Astrocyte of the spinal cord (primary cell): ENCODE measurements around the gene KCNH3.

Experiments
- DNase-seq: peaks from one replicate; pipeline ENCODE4 v3.0.0; 2011; ENCODE audit warnings: low read depth, low spot score
- H3K4me3 ChIP-seq: 2 replicates; pipeline ENCODE4 v1.5.1; 2011; ENCODE audit warnings: low read depth, mild to moderate bottlenecking, low read length, moderate library complexity
- in situ Hi-C: cut with HindIII; loops from 2 replicates; pipeline ENCODE4 v1.10.0; 2017; ENCODE audit warnings: low sequenced_read_pairs
- TF ChIP-seq, protein P1 (sequence below): IDR thresholded peaks from 2 replicates; pipeline ENCODE4 v1.5.1; 2012; ENCODE audit warnings: low read depth, mild to moderate bottlenecking, low read length, inconsistent platforms

The KCNH3 gene

GRCh38 chr12:49554266-49554665, 15.4 kb downstream of the KCNH3 start:
- H3K4me3 ChIP-seq, result no peak overlapping the region
- in situ Hi-C loops, result no loop called here
- TF ChIP-seq, protein P1, sequence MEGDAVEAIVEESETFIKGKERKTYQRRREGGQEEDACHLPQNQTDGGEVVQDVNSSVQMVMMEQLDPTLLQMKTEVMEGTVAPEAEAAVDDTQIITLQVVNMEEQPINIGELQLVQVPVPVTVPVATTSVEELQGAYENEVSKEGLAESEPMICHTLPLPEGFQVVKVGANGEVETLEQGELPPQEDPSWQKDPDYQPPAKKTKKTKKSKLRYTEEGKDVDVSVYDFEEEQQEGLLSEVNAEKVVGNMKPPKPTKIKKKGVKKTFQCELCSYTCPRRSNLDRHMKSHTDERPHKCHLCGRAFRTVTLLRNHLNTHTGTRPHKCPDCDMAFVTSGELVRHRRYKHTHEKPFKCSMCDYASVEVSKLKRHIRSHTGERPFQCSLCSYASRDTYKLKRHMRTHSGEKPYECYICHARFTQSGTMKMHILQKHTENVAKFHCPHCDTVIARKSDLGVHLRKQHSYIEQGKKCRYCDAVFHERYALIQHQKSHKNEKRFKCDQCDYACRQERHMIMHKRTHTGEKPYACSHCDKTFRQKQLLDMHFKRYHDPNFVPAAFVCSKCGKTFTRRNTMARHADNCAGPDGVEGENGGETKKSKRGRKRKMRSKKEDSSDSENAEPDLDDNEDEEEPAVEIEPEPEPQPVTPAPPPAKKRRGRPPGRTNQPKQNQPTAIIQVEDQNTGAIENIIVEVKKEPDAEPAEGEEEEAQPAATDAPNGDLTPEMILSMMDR, result no peak

DNA sequence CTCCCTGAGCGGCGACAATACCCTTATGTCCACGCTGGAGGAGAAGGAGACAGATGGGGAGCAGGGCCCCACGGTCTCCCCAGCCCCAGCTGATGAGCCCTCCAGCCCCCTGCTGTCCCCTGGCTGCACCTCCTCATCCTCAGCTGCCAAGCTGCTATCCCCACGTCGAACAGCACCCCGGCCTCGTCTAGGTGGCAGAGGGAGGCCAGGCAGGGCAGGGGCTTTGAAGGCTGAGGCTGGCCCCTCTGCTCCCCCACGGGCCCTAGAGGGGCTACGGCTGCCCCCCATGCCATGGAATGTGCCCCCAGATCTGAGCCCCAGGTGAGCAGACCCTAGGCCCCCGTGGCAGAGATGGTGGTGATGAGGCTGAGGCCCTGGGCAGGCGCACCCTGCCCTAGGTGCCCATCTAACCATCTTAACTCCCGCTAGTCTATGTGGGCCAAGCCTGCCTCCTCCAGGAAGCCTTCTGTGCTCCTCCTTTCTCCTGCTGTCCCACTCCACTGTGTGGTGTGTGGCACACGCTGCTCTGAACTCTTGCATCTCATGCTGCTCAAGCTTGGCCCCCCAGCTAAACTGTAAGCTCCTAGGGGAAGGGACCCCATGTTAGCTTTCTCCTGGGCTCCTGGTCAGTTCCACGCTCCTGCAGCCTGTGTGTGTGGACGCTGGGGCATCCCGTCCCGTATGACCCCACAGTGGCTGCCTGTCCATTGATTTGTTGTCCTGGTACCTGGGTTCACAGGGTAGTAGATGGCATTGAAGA, 17.0 kb downstream of the KCNH3 start:
- TF ChIP-seq, protein P1, result no peak
- in situ Hi-C loops, result no loop called here
- no peak for DNase-seq
- no peak overlapping the region for H3K4me3 ChIP-seq

More at GRCh38 chr12:49554266-49554665, 15.4 kb downstream of the KCNH3 start:
- no peak for DNase-seq

DNA sequence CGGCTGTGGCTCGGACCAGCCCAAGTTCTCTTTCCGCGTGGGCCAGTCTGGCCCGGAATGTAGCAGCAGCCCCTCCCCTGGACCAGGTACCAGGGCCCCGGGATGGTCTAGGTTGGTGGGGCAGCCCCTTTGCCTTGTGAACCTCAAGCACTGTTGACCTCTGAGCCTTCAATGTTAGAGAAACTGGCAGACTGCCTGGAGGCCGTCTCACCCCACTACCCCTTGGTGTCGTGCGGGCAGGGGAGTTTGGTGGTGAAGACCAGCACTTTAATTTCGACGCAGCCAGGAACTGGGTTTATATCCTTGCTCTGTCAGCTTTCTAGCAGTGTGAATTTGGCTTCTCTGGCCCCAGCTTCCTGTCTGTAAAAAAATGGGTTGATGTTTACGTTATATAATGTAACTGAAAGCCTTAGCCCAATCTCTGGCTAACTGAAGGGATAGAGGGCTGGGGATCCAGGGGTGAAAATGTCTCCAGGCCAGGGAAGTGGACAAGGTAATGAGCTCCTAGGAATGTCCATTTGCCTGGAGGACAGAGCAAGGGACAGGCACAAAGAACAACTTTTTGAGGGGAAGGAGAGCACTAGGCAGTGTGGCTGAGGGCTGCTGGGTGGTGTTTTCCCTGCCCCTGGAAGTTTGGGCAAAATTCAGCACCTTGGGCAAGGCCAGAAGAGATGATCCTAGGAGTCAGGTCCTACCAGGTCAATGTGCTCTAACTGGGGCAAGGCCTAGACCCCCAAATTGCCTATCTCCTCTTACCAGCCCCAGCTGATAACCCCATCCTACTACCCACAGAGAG, 17.8 kb downstream of the KCNH3 start:
- in situ Hi-C loops, result no loop called here
- TF ChIP-seq, protein P1, result no peak
- no peak overlapping the region for H3K4me3 ChIP-seq
- DNase-seq, result no peak

- TF ChIP-seq, protein P1, result no peak
- DNase-seq, result no peak
- H3K4me3 ChIP-seq, result no peak overlapping the region
- in situ Hi-C loops, result no loop called here
These were observed 18.5 kb downstream of the KCNH3 start for GRCh38 chr12:49557187-49557916.

DNA sequence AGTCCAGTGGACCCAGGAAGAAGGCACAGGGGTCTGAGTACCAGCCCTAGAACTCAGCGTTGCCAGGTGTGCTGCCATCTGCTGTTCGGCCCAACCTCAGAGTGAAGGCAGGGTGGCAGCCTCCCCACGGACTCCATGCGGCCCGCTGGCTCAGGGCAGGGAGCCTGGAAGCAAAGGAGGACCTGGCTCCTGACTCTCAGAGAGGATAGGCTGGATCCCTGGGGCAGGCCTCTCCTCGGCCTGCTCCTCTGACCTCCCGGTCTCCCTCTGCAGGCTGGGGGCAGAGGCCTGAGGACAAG, 19.0 kb downstream of the KCNH3 start:
- TF ChIP-seq, protein P1, result peak; percentile 28
- no peak for DNase-seq

DNA sequence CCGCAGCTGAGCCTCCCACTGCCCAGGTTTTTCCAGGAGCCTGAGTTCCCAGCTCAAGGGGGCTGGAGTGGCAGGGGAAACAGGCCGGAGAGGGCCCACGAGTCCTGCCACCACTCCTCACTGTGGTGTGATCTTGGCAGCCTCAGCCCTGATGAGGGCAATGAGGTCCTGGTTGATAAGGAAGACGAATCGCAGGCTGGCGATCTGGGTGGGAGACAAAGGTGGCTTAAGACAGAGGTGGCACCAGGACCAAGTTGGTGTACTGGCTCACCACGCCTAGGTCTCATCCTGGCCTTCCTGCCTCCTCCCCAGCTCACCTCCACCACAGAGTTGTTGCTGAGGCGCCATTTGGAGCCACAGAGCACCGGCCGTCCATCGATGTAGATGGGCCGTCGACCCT, 19.7 kb downstream of the KCNH3 start:
- in situ Hi-C loops, result no loop called here
- H3K4me3 ChIP-seq, result no peak overlapping the region
- no peak for DNase-seq
- TF ChIP-seq, protein P1, result no peak

More for the DNA sequence above, 19.0 kb downstream of the KCNH3 start:
- no peak overlapping the region for H3K4me3 ChIP-seq
- in situ Hi-C loops, result no loop called here
